ENCODE results near the gene SLC22A3. TPM values are rescaled to one million over a fixed set of nuclear protein-coding genes. Genes with fewer than 3 reads are reported as not detected.
"Not testable (repeated sequence)": the region's sequence is repeated elsewhere in the genome, so short reads cannot be mapped to it uniquely, and the experiment has no call there.

SLC22A3 gene
- total RNA-seq, 2 experiments from 2014 or later, result not detected

DNA sequence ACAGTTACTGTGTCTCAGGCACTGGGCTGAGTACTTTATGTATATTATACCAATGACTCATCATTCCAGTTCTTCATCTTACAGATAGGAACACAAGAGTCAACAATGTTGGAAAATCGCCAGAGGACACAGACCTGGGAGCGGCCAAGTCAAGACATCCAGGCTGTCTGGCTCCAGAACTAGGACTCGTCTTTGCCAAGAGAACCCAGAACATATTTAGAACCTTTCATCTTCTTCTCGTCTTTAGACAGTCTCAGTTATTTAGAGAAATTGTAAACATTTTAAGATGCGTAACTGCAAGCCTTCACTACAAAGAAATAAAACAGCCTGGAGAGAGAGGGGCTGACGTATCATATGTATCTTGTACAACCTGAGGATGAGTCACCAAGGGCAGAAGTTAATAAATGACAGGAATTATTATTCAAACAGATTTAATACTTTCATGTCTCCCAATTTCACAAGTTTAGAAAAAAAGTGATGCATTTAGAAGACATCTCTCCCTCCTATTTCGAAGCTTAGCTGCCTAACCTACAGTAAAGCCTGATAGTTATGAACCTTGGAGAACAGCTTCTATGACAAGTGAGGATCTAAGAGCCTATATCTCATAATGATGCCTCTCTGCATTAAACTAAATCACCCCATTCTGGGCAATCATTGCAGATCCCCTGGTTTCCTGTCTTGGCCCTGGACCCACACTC, 43.4 kb downstream of the SLC22A3 start:
- no peak overlapping the region for H3K4me3 Mint-ChIP-seq
- no peak overlapping the region for H3K27ac Mint-ChIP-seq
- no peak for ATAC-seq (ENCODE audit: low read depth)
- POLR2A ChIA-PET, result no interaction called here
- no peak for DNase-seq
- H3K4me1 Mint-ChIP-seq, result no peaks in the 10 kb centered on the region
- peaks cover 15% of the 10 kb centered on the region for H3K27me3 Mint-ChIP-seq
- peaks cover 5% of the 10 kb centered on the region for H3K9me3 Mint-ChIP-seq
- no peaks in the 10 kb centered on the region for H3K36me3 Mint-ChIP-seq

DNA sequence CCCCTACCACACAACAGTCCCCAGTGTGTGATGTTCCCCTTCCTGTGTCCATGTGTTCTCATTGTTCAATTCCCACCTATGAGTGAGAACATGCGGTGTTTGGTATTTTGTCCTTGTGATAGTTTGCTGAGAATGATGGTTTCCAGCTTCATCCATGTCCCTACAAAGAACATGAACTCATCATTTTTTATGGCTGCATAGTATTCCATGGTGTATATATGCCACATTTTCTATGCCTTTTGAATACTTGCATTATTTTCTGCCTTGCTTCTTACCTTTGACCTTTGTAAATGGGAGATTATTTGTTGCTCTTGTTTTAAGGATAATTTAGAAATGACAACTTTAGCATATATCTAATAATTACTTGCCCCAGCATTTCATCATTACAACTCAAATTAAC, 45.3 kb downstream of the SLC22A3 start:
- H3K27me3 Mint-ChIP-seq, result peaks cover 12% of the 10 kb centered on the region
- DNase-seq; ATAC-seq (ENCODE audit: low read depth); H3K4me3 Mint-ChIP-seq; H3K27ac Mint-ChIP-seq; H3K4me1 Mint-ChIP-seq; H3K9me3 Mint-ChIP-seq; POLR2A ChIA-PET; H3K36me3 Mint-ChIP-seq: not testable (repeated sequence)

DNA sequence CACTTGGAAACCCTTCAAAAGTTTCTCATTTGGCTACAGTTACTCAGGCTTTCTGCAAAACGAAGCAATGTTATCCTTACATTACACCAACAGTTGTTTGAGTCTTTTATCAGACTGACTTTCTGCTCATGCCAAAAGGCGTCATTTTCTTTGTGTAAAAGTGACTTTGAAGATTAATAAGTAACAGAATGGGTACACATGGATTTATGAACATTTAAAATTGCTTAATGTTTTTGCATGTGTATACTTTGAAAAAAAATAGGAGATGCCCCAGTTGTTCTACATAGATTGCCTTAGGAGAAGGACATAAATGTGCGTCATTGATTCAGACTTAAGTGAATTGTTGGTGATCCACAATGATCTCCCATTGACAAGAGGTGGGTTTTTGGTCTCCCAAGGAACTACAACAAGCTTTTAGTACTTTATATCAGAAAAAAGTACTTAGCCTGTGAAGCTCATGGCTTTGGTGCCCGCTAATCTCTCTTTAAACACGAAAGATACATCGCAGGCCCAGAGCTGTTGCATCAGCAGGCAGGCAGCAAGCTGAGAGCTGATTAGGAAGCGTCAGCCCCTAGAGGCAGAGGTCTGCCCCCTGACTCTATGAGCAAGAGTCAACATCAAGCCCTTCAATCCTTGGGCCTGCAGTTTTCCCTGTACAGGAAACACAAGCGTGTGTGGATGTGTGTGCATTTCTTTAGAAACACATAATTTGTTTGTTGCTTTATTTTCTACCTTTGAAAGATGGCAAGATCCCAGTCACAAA, 45.9 kb downstream of the SLC22A3 start:
- no peak overlapping the region for H3K4me3 Mint-ChIP-seq
- H3K4me1 Mint-ChIP-seq, result peaks cover 2% of the 10 kb centered on the region
- H3K27ac Mint-ChIP-seq, result no peak overlapping the region
- ATAC-seq (ENCODE audit: low read depth), result no peak
- peaks cover 5% of the 10 kb centered on the region for H3K9me3 Mint-ChIP-seq
- peaks cover 12% of the 10 kb centered on the region for H3K27me3 Mint-ChIP-seq
- no peaks in the 10 kb centered on the region for H3K36me3 Mint-ChIP-seq
- POLR2A ChIA-PET, result no interaction called here
- DNase-seq, result no peak

DNA sequence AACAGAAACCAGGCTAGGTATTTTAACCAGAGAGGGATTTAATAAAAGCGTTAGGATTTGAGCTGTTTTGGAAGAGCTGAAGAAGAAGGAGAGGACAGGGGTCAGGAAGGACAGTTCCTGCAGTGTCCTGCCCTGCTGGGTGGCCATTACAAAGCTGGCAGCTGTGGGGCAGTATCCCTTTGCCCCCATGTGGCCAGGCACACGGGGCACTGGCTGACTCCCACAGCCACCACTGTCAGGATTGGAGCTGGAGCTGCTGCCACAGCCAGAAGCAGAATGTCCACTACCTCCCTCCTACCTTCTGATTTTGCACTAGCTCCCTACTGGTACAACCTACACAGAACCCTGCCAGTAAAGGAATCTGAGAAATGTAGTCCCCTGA, 46.5 kb downstream of the SLC22A3 start:
- DNase-seq (no peak), ATAC-seq (ENCODE audit: low read depth) (no peak)
- peaks cover 5% of the 10 kb centered on the region for H3K4me1 Mint-ChIP-seq
- H3K36me3 Mint-ChIP-seq, result no peaks in the 10 kb centered on the region
- no peak overlapping the region for H3K4me3 Mint-ChIP-seq
- peaks cover 12% of the 10 kb centered on the region for H3K27me3 Mint-ChIP-seq
- H3K27ac Mint-ChIP-seq, result no peak overlapping the region
- POLR2A ChIA-PET, result no interaction called here
- H3K9me3 Mint-ChIP-seq, result peaks cover 5% of the 10 kb centered on the region

DNA sequence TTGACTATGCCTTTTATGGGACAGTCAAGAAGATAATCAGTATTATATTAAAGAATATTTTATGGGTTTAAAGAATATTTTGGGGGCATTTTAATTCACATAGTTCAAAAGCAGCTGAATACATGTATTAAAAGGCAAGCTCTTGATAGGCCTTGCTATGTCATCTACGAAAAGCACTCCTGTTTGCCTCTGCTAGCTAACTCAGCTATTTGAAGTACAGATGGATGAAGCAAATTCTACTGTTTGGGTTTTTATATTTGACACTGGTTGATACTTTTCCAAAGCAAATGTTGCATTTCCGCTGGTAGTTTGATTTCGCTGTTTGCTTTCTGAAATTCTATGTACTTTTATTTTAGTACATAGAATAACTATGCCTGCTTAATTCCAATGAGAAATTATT, 47.0 kb downstream of the SLC22A3 start:
- ATAC-seq (ENCODE audit: low read depth), result no peak
- POLR2A ChIA-PET, result no interaction called here
- peaks cover 5% of the 10 kb centered on the region for H3K4me1 Mint-ChIP-seq
- H3K27ac Mint-ChIP-seq, result no peak overlapping the region
- DNase-seq, result no peak
- no peaks in the 10 kb centered on the region for H3K36me3 Mint-ChIP-seq
- H3K9me3 Mint-ChIP-seq, result peaks cover 5% of the 10 kb centered on the region
- H3K4me3 Mint-ChIP-seq, result no peak overlapping the region
- H3K27me3 Mint-ChIP-seq, result peaks cover 10% of the 10 kb centered on the region

DNA sequence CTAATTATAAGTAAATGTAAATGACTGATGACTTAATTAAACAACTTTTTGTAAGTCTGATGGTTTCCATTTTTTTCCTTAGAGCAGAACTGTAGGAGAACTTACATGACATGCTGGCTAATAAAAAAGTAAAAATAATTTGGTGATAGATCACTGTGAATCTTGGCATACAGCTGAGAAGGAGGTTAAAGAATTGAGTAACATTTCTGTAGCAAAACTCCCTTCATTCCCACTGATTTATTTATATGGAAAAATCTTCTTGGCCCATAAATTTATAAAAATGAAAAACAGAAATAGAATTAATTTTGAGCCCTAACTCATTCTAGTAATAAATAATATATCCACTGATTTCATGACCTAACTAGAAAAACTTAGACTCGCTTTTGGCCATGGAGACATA, 48.1 kb downstream of the SLC22A3 start:
- peaks cover 5% of the 10 kb centered on the region for H3K9me3 Mint-ChIP-seq
- H3K4me3 Mint-ChIP-seq, result no peak overlapping the region
- DNase-seq, result no peak
- H3K27ac Mint-ChIP-seq, result no peak overlapping the region
- H3K4me1 Mint-ChIP-seq, result peaks cover 9% of the 10 kb centered on the region
- POLR2A ChIA-PET, result no interaction called here
- peaks cover 15% of the 10 kb centered on the region for H3K27me3 Mint-ChIP-seq
- ATAC-seq (ENCODE audit: low read depth), result no peak
- H3K36me3 Mint-ChIP-seq, result no peaks in the 10 kb centered on the region

DNA sequence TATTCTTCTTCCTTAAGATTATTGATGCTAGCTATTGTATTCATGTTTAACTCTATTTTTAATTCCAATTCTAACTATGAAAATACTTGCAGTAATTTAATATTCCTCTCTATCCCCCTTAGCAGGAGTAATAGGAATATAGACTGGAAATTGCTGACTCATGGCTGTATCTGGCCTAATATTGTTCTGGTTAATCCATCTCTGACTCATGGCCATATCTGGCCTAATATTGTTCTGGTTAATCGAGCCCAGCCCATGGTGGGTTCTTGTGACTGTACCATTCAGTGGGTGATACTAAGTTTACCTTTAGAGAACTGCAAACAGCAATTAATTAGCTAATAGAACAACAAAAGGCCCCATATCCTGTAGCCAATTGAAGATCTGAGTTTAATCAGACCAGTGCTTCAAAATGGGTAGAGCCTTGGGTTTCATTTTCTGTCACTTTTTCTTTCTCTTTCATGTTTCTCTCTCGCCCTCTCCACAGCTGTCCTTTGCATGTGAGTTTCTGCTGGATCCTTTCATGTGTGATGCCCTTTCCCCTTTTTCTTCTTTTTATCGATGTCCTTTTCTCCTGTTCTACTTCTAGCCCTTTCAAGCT, 50.6 kb downstream of the SLC22A3 start:
- ATAC-seq (ENCODE audit: low read depth) (peak; percentile 63), DNase-seq (no peak)
- H3K27me3 Mint-ChIP-seq, result peaks cover 26% of the 10 kb centered on the region
- peaks cover 1% of the 10 kb centered on the region for H3K9me3 Mint-ChIP-seq
- peak overlapping the region; percentile 31 for H3K27ac Mint-ChIP-seq
- peaks cover 9% of the 10 kb centered on the region for H3K4me1 Mint-ChIP-seq
- no peak overlapping the region for H3K4me3 Mint-ChIP-seq
- POLR2A ChIA-PET, result no interaction called here
- H3K36me3 Mint-ChIP-seq, result no peaks in the 10 kb centered on the region

DNA sequence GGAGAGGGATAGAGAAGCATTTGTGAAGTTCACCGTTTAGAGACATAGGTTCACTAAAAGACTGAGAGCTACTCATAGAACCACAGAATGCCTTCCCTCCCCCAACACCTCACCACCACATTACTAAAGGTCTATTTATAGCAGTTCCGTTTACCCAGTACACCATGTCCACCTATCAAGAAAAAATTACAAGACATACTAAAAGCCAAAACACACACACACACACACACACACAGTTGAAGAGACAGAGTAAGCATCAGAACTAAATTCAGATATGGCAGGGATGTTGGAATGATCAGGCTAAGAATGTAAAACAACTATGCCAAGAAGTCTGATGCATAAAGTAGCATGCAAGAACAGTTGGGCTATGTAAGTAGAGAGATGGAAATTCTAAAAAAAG, 52.3 kb downstream of the SLC22A3 start:
- DNase-seq, result no peak
- H3K27me3 Mint-ChIP-seq, result peaks cover 27% of the 10 kb centered on the region
- no peak overlapping the region for H3K27ac Mint-ChIP-seq
- peaks cover 9% of the 10 kb centered on the region for H3K4me1 Mint-ChIP-seq
- no peak for ATAC-seq (ENCODE audit: low read depth)
- no peaks in the 10 kb centered on the region for H3K9me3 Mint-ChIP-seq
- no peak overlapping the region for H3K4me3 Mint-ChIP-seq
- no peaks in the 10 kb centered on the region for H3K36me3 Mint-ChIP-seq
- POLR2A ChIA-PET, result no interaction called here

DNA sequence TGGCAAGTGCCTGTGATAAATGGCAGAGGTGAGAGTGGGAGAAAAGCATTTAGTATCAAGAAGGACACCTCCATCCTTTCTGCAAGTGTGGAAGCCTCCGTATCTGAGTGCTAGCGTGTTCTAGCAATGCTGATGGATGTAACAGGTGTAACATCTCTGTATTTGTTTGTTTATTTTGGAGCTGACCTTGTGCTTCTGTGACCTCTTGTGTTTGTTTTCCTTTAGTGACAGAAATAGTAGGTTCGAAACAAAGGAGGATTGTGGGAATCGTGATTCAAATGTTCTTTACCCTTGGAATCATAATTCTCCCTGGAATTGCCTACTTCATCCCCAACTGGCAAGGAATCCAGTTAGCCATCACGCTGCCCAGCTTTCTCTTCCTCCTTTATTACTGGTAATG, 60.4 kb downstream of the SLC22A3 start:
- Mint-ChIP-seq H3K9me3 (no peaks in the 10 kb centered on the region), H3K4me1 (no peaks in the 10 kb centered on the region), H3K27ac (no peak overlapping the region), H3K36me3 (no peaks in the 10 kb centered on the region), H3K4me3 (no peak overlapping the region), H3K27me3 (peaks cover 31% of the 10 kb centered on the region)
- no peak for DNase-seq
- POLR2A ChIA-PET, result interaction anchor here (0.6 to 0.7 kb wide), 2 partner anchors 22 to 241 kb away, joined by 4 read pairs; no protein-coding TSS in a partner anchor
- no peak for ATAC-seq (ENCODE audit: low read depth)

DNA sequence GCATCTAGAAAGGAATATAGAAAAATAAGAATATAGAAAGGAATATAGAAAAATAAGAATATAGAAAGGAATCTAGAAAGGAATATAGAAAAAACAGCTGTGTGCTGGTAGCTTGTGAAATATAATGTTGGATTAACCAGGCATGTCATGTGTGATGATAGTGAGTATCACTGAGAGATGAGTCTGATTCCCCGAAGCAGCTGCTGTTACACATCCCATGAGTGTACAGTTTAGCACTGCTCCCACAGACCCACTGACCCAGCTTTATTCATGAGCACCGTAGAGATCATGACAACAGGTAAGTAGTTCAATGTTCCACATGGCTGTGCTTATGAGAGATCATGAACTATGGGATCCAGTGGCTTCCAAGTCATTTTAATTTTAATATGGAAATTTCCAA, 64.8 kb downstream of the SLC22A3 start:
- ATAC-seq (ENCODE audit: low read depth), result no peak
- Mint-ChIP-seq H3K4me3 (no peak overlapping the region), H3K4me1 (no peaks in the 10 kb centered on the region), H3K27me3 (peaks cover 29% of the 10 kb centered on the region), H3K27ac (no peak overlapping the region), H3K36me3 (no peaks in the 10 kb centered on the region), H3K9me3 (no peaks in the 10 kb centered on the region)
- no peak for DNase-seq
- POLR2A ChIA-PET, result no interaction called here

DNA sequence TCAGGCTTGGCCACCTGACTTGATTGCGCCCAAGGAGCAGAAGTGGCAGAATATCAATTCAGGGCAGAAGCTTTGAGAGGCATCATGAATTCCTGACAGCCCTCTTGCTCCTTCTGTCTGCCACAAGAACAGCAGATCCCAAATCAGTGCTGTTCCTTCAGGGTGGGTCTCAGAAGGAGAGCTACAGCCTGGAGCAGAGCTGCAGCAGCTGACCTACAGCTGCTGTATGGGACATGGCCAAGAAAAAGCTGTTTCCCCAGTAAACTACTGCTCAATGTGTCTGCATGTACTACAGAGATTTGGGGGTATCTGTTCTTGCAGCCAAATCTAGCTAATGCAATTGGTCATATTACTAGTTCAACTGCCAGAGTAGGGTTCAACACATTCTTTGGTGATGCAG, 69.0 kb downstream of the SLC22A3 start:
- no peak for ATAC-seq (ENCODE audit: low read depth)
- Mint-ChIP-seq H3K27me3 (peaks cover 33% of the 10 kb centered on the region), H3K4me1 (no peaks in the 10 kb centered on the region), H3K27ac (no peak overlapping the region), H3K4me3 (no peak overlapping the region), H3K9me3 (no peaks in the 10 kb centered on the region), H3K36me3 (no peaks in the 10 kb centered on the region)
- DNase-seq, result no peak
- POLR2A ChIA-PET, result no interaction called here

DNA sequence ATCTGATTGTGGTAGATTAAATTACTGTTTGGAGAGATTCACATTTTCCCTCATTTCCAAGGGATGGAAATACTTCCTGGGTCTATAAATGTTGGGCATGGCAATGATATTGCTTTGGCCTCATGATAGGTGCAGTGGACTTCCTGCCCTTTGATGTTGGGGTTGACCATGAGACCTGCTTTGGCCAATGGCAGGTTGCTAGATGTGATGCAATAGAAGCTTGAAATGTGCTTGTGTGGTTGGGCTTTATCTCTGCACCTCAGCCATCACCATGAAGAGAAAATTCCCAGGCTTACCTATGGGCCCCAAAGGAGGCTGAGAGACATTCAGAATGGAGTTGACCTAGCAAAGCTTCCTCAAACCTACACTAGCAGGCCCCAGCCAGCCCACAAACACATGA, 69.4 kb downstream of the SLC22A3 start:
- H3K4me1 Mint-ChIP-seq, result no peaks in the 10 kb centered on the region
- DNase-seq, result no peak
- H3K27ac Mint-ChIP-seq, result no peak overlapping the region
- no peak for ATAC-seq (ENCODE audit: low read depth)
- no peaks in the 10 kb centered on the region for H3K36me3 Mint-ChIP-seq
- H3K9me3 Mint-ChIP-seq, result no peaks in the 10 kb centered on the region
- peaks cover 33% of the 10 kb centered on the region for H3K27me3 Mint-ChIP-seq
- POLR2A ChIA-PET, result no interaction called here
- H3K4me3 Mint-ChIP-seq, result no peak overlapping the region

DNA sequence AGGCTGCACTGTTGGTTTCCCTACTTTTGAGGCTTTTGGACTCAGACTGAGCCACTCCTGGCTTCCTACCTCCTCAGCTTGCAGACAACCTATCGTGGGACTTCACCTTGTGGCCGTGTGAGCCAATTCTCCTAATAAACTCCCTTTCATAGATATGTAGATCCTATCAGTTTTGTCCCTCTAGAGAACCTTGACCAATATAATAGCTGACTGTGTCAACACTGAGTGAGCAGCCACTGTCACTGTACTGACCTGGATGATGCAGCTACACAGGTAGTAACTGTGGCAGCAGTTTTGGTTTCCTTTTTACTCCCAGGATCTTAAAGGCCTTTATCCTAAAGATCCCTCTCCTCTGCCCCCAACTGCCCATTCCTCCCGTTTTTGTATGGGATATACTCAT, 70.2 kb downstream of the SLC22A3 start:
- no peaks in the 10 kb centered on the region for H3K4me1 Mint-ChIP-seq
- H3K27ac Mint-ChIP-seq, result no peak overlapping the region
- no peak for ATAC-seq (ENCODE audit: low read depth)
- no peak for DNase-seq
- POLR2A ChIA-PET, result no interaction called here
- H3K36me3 Mint-ChIP-seq, result no peaks in the 10 kb centered on the region
- H3K27me3 Mint-ChIP-seq, result peaks cover 33% of the 10 kb centered on the region
- no peaks in the 10 kb centered on the region for H3K9me3 Mint-ChIP-seq
- H3K4me3 Mint-ChIP-seq, result no peak overlapping the region

DNA sequence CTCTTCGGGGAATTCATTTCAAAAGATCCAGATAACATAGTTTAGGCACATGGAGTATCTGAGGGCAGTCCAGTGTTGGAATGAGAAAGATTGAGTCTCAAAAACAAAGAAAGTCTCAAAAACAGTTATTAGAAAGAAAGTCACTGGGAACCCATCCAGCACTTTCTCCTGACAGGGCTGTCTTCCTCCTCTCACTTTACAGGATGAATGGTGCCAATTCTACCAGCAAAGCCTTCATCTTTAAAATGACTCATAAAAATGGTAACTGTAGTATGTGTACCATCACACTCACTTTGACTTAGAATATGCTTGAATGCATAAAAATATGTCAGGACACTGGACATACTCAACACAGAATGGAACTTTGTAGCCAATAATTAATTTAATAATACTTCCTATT, 71.3 kb downstream of the SLC22A3 start:
- H3K27ac Mint-ChIP-seq, result no peak overlapping the region
- DNase-seq (no peak), ATAC-seq (ENCODE audit: low read depth) (no peak)
- H3K4me1 Mint-ChIP-seq, result no peaks in the 10 kb centered on the region
- H3K27me3 Mint-ChIP-seq, result peaks cover 27% of the 10 kb centered on the region
- H3K4me3 Mint-ChIP-seq, result no peak overlapping the region
- no peaks in the 10 kb centered on the region for H3K9me3 Mint-ChIP-seq
- POLR2A ChIA-PET, result no interaction called here
- H3K36me3 Mint-ChIP-seq, result no peaks in the 10 kb centered on the region

Measured in activated naive CD8-positive, alpha-beta T cell treated with anti-CD3 and anti-CD28 coated beads, Interleukin-2, amount 10 ng/mL, durations not matched to agents 7 days and 5 days (primary cell).